ENCODE results near the gene FDPS.

DNA sequence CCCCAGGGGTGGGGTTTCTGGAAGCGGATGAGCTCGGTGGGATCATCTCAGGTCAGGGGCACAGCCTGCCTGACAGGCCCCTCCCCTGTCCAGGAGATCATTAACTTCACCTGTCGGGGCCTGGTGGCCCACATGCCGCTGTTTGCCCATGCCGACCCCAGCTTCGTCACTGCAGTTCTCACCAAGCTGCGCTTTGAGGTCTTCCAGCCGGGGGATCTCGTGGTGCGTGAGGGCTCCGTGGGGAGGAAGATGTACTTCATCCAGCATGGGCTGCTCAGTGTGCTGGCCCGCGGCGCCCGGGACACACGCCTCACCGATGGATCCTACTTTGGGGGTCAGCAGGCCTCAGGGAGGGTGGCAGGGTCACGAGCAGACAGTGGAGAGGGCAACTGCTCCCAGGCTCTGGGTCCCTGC lies 23.0 kb upstream of the FDPS start:
- no peak for TF ChIP-seq CTCF (conservative IDR thresholded peaks at IDR 0.05; ENCODE audit: low read depth in 2 of 2)
- no peak for TF ChIP-seq POLR2AphosphoS5 (IDR thresholded peaks at IDR 0.05; ENCODE audit: low read depth)

All from GM23338 (cell line).